RWPE1 (cell line): ENCODE data around the gene OR10H2.

Experiments
- CTCF ChIA-PET: fragments of 350-600 bp; sonication (Branson Sonifier 250); formaldehyde crosslinking; extraction: SDS; loops from one replicate; lab custom pipeline; 2021; lab: Yijun Ruan, JAX
- POLR2A ChIA-PET: fragments of 400-600 bp; formaldehyde crosslinking; extraction: SDS; loops from one replicate; lab custom pipeline; 2020; ENCODE audit warnings: antibody characterized with exemption; ENCODE audit not compliant: low non-redundant PET; lab: Yijun Ruan, JAX
- DNase-seq: peaks from one replicate; pipeline ENCODE4 v3.0.0; 2012; ENCODE audit warnings: low spot score
- H3K27ac ChIP-seq: fragments of 450-650 bp; 2 replicates; pipeline ENCODE4 v1.5.1; 2017
- CTCF ChIP-seq: fragments of 450-650 bp; conservative IDR thresholded peaks from 2 replicates; pipeline ENCODE4 v1.5.1; 2017; ENCODE audit warnings: low read depth, mild to moderate bottlenecking

OR10H2 gene

DNA sequence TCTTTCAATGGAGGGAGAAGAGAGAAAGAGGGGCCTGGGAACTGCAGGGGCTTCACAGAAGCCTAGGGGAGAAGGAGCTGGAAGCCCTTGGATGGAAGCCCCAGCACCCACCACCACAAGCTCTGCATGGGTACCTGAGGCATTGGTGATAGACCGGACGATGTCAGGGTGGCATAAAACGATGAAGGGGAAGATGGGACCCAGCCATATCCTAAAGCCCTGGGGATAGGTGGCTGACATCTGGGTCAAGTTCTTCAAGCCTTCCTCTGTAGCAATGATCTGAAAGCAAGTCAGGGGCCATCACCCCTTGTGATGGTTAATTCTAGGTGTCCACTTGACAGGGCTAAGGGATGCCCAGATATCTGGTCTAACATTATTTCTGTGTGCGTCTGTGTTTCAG is 48.4 kb downstream of the OR10H2 start:
- H3K27ac ChIP-seq = no peak overlapping the region
- POLR2A ChIA-PET = no interaction called here
- no peak for TF ChIP-seq CTCF
- no peak for DNase-seq
- CTCF ChIA-PET = no interaction called here

DNA sequence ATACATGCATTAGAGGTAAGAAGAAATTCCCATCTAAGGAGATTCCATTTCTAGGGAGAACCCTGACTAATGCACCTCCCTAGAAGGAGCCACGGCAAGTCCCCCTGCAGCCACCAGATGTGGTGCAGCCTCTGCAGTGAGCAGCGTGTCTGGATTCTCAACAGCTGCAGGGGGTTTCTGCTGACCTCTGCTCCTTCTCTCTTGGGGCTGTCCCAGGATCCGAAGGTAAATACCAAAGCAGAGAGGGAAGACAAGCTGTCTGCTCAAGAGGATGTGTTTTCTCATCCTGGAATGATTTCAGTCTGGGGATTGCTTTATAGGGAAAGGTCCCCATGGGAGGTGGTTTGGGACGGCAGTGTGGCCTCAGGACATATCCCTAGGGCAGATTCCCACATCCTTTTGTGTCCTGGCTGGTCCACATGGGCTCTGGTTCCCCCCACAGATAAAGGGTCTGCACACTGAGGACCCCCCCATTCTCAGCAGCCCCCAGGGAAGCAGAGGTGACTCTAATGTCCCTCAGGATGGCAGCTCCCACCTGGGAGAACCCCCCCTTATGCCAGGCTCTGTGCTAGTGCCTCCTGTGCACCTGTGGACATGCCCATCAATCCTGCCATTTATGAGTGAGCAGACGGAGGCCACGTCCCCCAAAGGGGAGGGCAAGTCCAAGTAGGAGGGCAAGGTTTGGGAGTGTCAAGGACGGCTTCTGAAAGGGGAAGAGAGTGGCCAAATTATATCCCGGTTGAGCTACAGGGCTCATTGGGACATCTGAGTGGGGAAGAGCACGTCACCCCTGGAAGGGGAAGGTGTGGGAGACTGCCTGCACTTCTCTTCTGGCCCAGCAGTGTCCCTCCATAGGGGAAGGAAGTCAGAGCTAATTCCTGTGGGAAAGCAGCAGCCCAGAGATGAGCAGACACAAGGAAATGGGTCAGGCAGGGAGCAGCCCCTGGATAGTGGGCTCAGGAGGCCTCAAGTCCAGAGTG is 49.5 kb downstream of the OR10H2 start:
- CTCF ChIA-PET = no interaction called here
- no peak for TF ChIP-seq CTCF
- no peak overlapping the region for H3K27ac ChIP-seq
- POLR2A ChIA-PET = no interaction called here
- no peak for DNase-seq
